Peyer's patch (tissue), 4 donors: Measurements from ENCODE around the gene FAM241A. TPM values are rescaled to one million over a fixed set of nuclear protein-coding genes. Genes with fewer than 3 reads are reported as not detected.

Source experiments
- DNase-seq, 3 donors: peaks; one replicate each; pipeline ENCODE4 v3.0.0-alpha.2; 2017 to 2019
- H3K27ac ChIP-seq, 4 donors: fragments of 200-600 bp; sonication (generic); one replicate each; pipeline ENCODE4 v1.5.1; 2016 to 2019
- H3K27me3 ChIP-seq, 2 donors: fragments of 200-600 bp; sonication (generic); one replicate each; pipeline ENCODE4 v1.5.1; 2019
- H3K36me3 ChIP-seq, 3 donors: fragments of 200-600 bp; sonication (generic); one replicate each; pipeline ENCODE4 v1.5.1; 2016 to 2019
- H3K4me1 ChIP-seq, 4 donors: fragments of 200-600 bp; sonication (generic); one replicate each; pipeline ENCODE4 v1.5.1; 2016 to 2019
- H3K4me3 ChIP-seq, 4 donors: fragments of 200-600 bp; sonication (generic); 1 replicate in 3 of 4; 2 replicates in 1 of 4; pipeline ENCODE4 v1.5.1; 2016 to 2019; ENCODE audit warnings: mild to moderate bottlenecking in 1 of 4
- H3K9me3 ChIP-seq, 4 donors: fragments of 200-600 bp; sonication (generic); one replicate each; pipeline ENCODE4 v1.5.1; 2016 to 2019; ENCODE audit warnings: mild to moderate bottlenecking in 1 of 4
- CTCF ChIP-seq, 6 experiments: fragments of 450-650 bp in 4 of 6; fragments of 200-600 bp in 2 of 6; sonication (generic) in 1 of 6; IDR thresholded peaks; one replicate each; pipeline ENCODE4 v1.5.1; 2017 to 2019; ENCODE audit warnings: antibody characterized with exemption in 6 of 6, mild to moderate bottlenecking in 3 of 6, moderate library complexity in 1 of 6
- POLR2A ChIP-seq, 2 donors: fragments of 450-650 bp; IDR thresholded peaks; one replicate each; pipeline ENCODE4 v1.5.1; 2017; ENCODE audit warnings: antibody characterized with exemption in 2 of 2, mild to moderate bottlenecking in 2 of 2, moderate library complexity in 2 of 2
- total RNA-seq, 4 donors: library from RNA; depleted of rRNA; stranded (reverse); fragments of >200 nt; gene quantifications; one replicate each; pipeline ENCODE4 v1.1.0, GENCODE V29; 2016

The FAM241A gene
- total RNA-seq, 4 donors from 2014 or later = 0.47 to 2.5 (median 1.2) TPM

- Histone ChIP-seq H3K27ac (no peak overlapping the region), H3K4me1 (no peaks in the 10 kb centered on the region), H3K36me3 (no peaks in the 10 kb centered on the region), H3K9me3 (no peaks in the 10 kb centered on the region), H3K27me3 (no peaks in the 10 kb centered on the region), H3K4me3 (no peak overlapping the region)
- TF ChIP-seq CTCF (IDR thresholded peaks at IDR 0.05) (no peak), POLR2A (IDR thresholded peaks at IDR 0.05) (no peak)
- DNase-seq = no peak
These were observed 4.7 kb upstream of the FAM241A start for GRCh38 chr4:112140536-112140935.

GRCh38 chr4:112141366-112142138 is 3.7 kb upstream of the FAM241A start:
- H3K27ac ChIP-seq = peak overlapping the region in 1 of 4 donors; percentile 1
- H3K36me3 ChIP-seq = no peaks in the 10 kb centered on the region
- H3K27me3 ChIP-seq = no peaks in the 10 kb centered on the region
- TF ChIP-seq CTCF (IDR thresholded peaks at IDR 0.05) (no peak), POLR2A (IDR thresholded peaks at IDR 0.05) (no peak)
- H3K9me3 ChIP-seq = no peaks in the 10 kb centered on the region
- peaks cover 0 to 4% (median 1%) of the 10 kb centered on the region in 4 donors for H3K4me1 ChIP-seq
- DNase-seq = no peak
- no peak overlapping the region for H3K4me3 ChIP-seq

- Histone ChIP-seq H3K9me3 (no peaks in the 10 kb centered on the region), H3K27me3 (no peaks in the 10 kb centered on the region), H3K36me3 (no peaks in the 10 kb centered on the region), H3K4me3 (no peak overlapping the region), H3K4me1 (peaks cover 0 to 6% (median 2%) of the 10 kb centered on the region in 4 donors), H3K27ac (no peak overlapping the region)
- TF ChIP-seq POLR2A (IDR thresholded peaks at IDR 0.05) (no peak), CTCF (IDR thresholded peaks at IDR 0.05) (no peak)
- no peak for DNase-seq
These were observed 3.1 kb upstream of the FAM241A start for GRCh38 chr4:112142182-112142581.

GRCh38 chr4:112143781-112144180 is 1.5 kb upstream of the FAM241A start:
- peaks cover 0 to 6% (median 2%) of the 10 kb centered on the region in 4 donors for H3K4me1 ChIP-seq
- no peaks in the 10 kb centered on the region for H3K36me3 ChIP-seq
- H3K4me3 ChIP-seq = no peak overlapping the region
- no peak overlapping the region for H3K27ac ChIP-seq
- no peak for DNase-seq
- no peaks in the 10 kb centered on the region for H3K27me3 ChIP-seq
- H3K9me3 ChIP-seq = no peaks in the 10 kb centered on the region
- TF ChIP-seq CTCF (IDR thresholded peaks at IDR 0.05) (no peak), POLR2A (IDR thresholded peaks at IDR 0.05) (no peak)

- TF ChIP-seq CTCF (IDR thresholded peaks at IDR 0.05) (no peak), POLR2A (IDR thresholded peaks at IDR 0.05) (no peak)
- no peaks in the 10 kb centered on the region for H3K27me3 ChIP-seq
- H3K9me3 ChIP-seq = no peaks in the 10 kb centered on the region
- H3K27ac ChIP-seq = peak overlapping the region in 3 of 4 donors; percentile 80 to 91 (median 91)
- H3K4me3 ChIP-seq = peak overlapping the region; percentile 83 to 97 (median 90)
- DNase-seq = no peak
- H3K4me1 ChIP-seq = peaks cover 0 to 6% (median 2%) of the 10 kb centered on the region in 4 donors
- H3K36me3 ChIP-seq = no peaks in the 10 kb centered on the region
These were observed 518 bp upstream of the FAM241A start for GRCh38 chr4:112144546-112145325.
